SIG-M5 treated with dmso at 0.1 percent for 504 hours (cell line): ENCODE results near the gene FTH1.

Source experiments
- DNase-seq: peaks from one replicate; lab custom pipeline; 2025; ENCODE audit not compliant: unreplicated experiment; lab: John Stamatoyannopoulos, UW

FTH1 gene

DNA sequence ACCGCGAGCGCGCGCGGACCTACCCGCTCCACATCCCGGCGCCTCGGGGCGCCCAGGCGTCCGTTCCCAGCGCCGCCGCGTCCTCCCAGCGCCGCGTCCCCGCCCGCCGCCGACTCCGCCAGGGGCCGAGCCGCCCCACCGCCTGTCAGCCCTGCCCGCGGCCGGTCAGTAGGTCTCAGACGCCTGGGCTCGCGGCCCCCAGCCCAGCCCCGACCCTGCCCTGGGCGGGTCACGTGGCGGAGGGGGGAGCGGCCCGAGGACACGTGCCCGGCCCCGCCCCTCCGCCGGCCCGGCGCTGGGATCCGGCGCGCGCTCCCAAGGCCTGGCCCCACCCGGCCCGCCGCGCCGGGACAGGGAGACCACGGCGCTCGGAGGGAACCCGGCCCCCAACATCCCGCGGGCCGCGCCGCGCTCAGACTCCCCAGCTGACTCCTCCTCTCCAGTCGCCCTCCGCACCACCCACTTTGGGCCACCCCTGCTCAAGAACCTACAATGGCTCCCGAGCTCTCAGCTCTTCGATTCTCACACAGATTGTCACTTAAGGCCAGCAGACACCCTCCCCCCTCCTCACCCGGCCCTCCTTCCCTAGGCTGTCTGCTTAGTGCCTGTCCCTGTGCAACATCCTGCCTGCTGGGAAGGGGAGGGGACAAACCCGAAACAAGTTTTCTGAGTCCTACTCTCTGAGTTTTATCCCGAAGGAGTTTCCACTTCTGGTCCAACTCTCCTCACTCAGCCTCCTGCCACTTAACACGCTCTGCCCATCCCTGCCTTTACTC lies 49.9 kb downstream of the FTH1 start, which contains the start of gene RAB3IL1:
Gene RAB3IL1 (minus strand): TSS at position 233 of the 776 bp plus-strand sequence. CDS start 199 bp downstream, at position 34.
- DNase-seq, result no peak

DNA sequence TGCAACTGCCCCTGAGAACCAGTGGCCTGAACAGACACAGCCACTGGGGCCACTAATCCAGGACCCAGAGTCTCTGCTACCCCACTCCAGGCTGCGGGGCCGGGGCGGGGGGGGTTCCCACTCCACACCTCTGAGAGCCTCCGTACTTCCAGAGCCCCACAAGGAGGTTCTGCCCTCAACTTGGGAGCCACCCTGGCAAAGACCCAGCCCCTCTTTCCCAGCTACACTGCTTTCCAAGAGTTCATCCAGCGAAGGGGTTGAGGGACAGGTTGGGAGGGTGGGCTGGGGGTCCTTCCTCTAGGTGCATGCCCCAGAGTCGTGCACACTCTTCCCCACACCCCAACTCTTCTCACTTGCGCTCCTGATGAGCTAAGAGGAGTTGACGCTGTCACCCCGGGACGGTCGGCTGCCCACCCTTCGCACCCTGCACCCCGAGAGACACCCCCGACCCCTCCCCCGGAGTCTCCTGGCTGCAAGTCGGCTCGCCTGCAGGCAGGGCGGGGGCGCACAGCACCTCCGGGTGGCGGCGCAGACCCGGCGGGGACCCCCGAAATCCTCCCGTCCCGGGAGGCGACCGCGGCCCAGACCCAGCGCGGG lies 50.6 kb downstream of the FTH1 start:
- no peak for DNase-seq

DNA sequence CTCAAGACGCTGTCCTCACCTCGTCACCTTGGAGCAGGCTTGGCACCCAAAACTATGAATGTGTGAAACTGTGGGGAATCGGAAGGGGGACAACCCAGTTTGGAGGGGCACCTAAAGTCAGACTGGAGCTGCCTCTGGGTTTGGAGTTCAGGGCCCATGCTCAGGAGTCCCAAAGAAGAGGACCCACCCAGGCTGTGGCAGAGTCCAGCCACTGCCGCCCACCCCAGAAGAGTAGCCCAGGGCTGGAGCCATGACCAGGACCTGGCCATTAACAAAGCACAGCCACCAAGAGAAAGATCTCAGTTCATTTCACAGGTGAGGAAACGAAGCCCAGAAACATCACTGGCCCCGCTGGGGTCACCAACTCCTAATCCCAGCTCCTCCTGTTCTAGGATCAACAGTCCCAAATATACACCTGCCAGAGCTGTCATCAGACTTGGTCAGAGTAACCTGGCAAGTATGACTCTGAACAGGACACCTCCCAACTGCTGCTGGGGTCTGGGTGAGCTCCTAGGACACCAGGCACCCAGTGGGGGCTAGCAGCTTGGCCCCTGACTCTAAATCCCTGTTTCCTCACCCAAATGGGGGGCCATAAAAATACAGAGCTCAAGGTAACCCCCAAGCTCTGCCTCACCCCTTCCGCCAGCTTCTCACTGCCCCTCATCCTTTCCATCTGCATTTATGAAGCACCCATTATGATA lies 52.8 kb downstream of the FTH1 start:
- no peak for DNase-seq
